Activated T-cell treated with anti-CD3 and anti-CD28 coated beads, Interleukin-2, amount 50 U/mL, for 24 hours (primary cell): Measurements from ENCODE around the gene EVX1.

Experiments
- DNase-seq: peaks from one replicate; pipeline ENCODE4 v3.0.0-alpha.2; 2020
- H3K27ac Mint-ChIP-seq: 2 replicates; pipeline ENCODE4 v1.8.0; 2020; ENCODE audit warnings: mild to moderate bottlenecking, mixed read lengths
- H3K27me3 Mint-ChIP-seq: 2 replicates; pipeline ENCODE4 v1.8.0; 2020; ENCODE audit warnings: mixed read lengths
- H3K36me3 Mint-ChIP-seq: 2 replicates; pipeline ENCODE4 v1.8.0; 2020; ENCODE audit warnings: low read depth, mixed read lengths
- H3K4me1 Mint-ChIP-seq: 2 replicates; pipeline ENCODE4 v1.8.0; 2020; ENCODE audit warnings: low read depth, mixed read lengths
- H3K4me3 Mint-ChIP-seq: 2 replicates; pipeline ENCODE4 v1.8.0; 2020; ENCODE audit warnings: mild to moderate bottlenecking, moderate library complexity, mixed read lengths
- H3K9me3 Mint-ChIP-seq: 2 replicates; pipeline ENCODE4 v1.8.0; 2020; ENCODE audit warnings: mixed read lengths

EVX1 gene

DNA sequence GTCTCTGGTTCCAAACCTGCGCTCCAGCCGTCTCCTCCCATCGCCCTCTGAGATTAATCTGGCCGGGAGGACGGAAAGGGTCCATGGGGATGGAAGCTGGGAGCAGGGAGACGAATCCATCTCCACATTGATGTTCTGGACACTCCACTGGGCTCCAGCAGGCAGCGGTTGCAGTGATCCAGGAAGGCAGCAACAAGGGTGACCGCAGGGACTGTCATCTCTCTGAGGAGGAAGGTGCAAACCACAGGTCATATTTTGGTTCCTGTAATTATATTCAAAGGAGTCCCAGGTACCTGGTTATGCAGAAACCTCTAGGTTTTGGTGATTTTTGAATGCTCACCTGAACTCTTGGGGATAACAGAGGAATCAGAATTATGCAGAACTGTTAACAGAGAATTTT is 54.8 kb downstream of the EVX1 start:
- peaks cover 47% of the 10 kb centered on the region for H3K27me3 Mint-ChIP-seq
- no peak overlapping the region for H3K27ac Mint-ChIP-seq
- no peaks in the 10 kb centered on the region for H3K9me3 Mint-ChIP-seq
- H3K4me3 Mint-ChIP-seq: no peak overlapping the region
- H3K36me3 Mint-ChIP-seq: no peaks in the 10 kb centered on the region
- DNase-seq: no peak
- H3K4me1 Mint-ChIP-seq: no peaks in the 10 kb centered on the region
